ENCODE results near the gene MTCP1.

The MTCP1 gene, protein sequence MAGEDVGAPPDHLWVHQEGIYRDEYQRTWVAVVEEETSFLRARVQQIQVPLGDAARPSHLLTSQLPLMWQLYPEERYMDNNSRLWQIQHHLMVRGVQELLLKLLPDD

DNA sequence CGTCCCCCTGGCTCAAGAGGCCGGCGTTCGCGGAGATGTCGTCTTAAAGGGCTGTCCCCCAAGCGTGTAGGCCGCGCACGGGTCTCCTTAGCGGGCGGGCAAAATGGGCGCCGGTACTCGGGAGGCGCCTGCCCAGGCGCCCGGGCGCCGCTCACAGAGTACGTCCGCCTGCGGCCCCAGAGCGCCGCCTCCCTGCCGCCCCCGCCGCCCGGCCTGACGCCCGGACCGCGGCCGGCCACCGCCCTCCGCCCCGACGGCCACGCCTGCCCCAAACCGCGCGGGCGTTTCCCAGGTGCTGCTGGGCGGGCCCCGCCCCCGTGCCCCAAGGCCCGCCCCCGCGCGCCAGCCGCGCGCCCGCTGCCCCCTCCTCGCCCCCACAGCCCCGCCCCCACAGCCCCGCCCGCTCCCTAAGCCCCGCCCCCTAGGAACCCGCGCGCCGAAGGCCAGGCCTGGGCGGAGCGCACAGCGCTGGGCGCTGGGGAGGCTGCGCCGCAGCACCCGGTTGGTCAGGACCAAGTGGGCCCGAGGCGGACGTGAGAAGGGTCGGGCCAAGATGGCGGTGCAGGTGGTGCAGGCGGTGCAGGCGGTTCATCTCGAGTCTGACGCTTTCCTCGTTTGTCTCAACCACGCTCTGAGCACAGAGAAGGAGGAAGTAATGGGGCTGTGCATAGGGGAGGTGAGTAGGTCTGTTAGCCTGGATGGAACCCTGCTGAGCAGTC, at the start of gene MTCP1, which contains the start of the genes BRCC3 and CMC4:
Gene MTCP1 (minus strand): TSS at position 162 of the 719 bp plus-strand sequence. CDS start 5,126 bp downstream, outside the sequence.
Gene BRCC3 (plus strand): TSS at position 534 of the 719 bp plus-strand sequence. CDS start 20 bp downstream, at position 554.
Gene CMC4 (minus strand): TSS at position 162 of the 719 bp plus-strand sequence. CDS start 7,113 bp downstream, outside the sequence.
- peak; percentile 44 for DNase-seq (ENCODE audit: low read depth, low spot score)

DNA sequence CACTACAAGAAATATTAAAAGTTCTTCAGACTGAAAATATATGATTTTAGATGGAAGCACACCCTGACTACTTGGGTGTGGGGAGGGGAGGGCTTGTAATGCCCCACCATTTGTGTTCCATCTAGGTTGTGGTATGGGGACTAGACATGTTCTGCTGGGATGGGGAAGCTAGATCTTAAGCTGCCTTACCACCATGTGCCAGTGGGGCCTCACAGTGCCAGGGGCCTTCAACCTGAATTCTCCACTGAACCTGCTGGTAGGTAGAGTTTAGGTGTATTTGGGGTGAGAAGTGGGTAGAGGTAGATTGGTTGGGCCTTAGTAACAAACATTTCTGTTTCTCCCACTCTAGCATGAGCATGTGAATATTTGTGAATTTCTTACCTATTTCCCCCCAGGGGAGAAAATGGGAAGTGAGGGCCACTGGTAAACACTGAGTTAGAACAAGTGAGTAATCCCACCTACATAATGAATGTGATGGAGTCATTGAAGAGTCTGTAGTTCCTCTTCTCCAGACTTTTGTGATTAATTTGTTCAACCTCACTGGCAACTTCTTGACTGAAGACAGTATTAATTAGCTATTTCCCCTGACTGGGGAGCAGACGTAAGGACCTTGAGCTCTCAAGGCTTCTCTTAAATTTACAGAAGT, 44.4 kb upstream of the MTCP1 start:
- DNase-seq (ENCODE audit: low read depth, low spot score) = no peak

DNA sequence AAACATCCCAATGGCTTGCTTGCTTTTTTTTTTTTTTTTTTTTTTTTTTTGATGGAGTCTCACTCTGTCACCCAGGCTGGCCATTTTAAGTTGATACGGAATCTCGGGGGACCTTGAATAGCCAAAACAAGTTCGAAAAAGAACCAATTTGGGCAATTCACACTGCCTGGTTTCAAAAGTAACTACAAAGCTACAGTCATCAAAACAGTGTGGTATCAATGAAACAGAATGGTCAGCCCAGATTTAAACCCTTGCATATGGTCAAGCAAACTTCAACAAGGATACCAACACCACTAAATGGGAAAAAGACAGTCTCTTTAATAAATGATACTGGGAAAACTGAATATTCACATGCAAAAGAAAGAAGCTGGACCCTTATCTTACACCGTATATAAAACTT, 42.2 kb upstream of the MTCP1 start:
- no peak for DNase-seq (ENCODE audit: low read depth, low spot score)

DNA sequence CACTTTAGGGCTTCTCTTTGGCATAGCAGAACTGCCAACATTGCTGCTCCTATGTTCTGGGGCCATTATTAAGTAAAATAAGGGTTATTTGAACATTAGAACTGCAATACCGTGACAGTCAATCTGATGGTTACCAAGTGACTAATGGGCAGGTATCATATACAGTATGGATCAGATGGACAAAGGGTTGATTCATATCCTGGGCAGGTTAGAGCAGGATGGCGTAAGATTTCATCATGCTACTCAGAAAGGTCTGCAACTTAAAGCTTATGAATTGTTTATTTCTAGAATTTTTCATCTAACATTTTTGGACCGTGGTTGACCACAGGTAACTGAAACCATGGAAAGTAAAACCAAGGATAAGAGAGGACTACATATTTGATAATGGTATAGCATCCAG, 41.2 kb upstream of the MTCP1 start:
- no peak for DNase-seq (ENCODE audit: low read depth, low spot score)

DNA sequence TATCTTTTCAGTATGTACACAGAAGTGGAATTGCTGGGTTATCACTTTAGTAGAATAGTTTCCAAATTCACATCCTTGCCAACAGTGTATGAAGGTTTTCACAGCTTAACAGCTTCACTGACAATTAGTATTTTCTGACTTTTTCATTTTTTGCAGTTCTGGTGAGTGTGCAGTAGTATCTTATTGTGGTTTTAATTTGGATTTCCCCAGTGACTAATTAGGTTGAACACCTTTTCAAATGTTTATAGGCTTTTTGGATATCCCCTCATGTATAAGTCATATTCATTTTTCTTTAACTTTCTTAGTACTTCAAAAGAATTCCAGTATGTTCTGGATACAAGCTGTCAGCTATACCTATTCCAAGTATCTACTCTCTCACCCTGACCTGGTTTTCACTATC, 37.5 kb upstream of the MTCP1 start:
- no peak for DNase-seq (ENCODE audit: low read depth, low spot score)

DNA sequence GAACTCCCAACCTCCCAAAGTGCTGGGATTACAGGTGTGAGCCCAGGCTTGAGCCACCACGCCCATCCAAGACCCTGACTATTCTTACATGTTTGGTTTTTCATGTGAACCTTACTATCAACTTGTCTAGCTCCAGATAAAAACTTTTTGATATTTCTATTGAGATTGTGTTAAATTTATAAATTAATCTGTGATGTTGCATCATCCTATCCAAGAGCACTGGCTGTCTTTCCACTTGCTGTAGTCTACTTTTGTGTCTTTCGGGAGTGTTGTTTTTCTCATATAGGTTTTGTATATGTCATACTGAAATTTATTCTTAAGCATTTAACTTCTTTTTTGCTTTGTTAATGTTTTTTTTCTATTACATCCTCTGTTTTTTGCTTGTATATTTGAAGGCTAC, 35.0 kb upstream of the MTCP1 start:
- DNase-seq (ENCODE audit: low read depth, low spot score) = no peak

DNA sequence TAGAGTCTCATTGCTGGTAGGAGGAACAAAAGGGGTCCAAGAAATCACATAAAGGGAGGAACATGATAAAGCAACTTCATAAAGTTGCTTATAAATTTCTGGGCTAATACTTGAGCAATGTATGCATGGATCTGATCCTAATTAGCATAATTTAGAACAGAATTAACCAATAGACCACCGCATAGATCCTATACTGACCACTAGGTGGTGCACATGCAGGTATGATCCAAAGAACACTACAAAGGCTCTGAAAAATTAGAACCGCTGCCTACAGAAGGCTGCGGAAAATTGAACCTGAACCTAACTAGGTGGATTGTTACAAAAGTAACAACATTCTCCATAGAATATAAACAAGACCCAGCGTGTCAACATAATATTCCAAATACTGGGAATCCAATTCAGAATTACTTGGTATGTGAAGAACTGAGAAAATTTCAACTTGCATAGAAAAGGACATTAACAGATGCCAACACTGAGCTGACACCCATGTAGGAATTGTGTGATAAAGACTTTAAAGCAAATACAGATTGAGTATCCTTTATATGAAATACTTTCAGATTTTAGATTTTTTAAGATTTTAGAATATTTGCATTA, 23.6 kb upstream of the MTCP1 start:
- peak; percentile 9 for DNase-seq (ENCODE audit: low read depth, low spot score)

DNA sequence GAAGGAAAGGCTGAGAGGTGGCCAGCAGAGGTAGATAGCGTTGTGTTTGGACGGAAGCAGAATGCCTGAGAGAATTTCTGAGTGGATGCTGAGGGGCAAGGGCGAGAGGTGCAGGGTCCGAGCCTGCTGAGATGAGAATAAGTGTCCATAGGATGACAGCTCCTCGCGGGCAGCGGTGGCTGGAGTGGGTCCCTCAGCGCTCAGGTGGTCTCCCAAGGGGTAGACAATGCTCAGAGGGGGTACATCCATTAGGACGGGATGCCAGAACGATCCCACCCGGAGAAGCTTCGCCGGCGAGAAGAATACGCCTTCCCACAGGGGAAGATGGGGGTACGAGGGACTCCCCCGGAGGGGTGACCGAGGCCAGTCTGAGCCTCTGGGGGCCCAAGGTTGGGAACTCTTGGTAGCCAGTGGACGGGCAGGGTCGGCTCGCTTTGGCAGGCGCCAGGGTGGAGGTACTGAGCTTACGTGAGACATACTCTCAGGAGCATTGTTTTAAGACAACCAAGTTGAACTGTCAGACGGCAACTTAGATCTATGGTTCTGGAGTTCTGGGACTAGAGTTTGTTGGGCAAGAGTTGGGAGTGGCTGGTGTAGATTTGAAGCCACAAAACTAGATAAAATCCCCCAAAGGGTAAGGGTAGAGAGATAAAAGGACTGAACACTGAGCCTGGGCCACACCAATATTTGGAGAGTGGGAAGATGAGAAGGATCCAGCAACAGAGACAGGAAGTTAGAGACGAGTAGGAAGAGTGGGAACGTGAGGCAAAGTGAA, 16.2 kb upstream of the MTCP1 start:
- DNase-seq (ENCODE audit: low read depth, low spot score) = no peak

DNA sequence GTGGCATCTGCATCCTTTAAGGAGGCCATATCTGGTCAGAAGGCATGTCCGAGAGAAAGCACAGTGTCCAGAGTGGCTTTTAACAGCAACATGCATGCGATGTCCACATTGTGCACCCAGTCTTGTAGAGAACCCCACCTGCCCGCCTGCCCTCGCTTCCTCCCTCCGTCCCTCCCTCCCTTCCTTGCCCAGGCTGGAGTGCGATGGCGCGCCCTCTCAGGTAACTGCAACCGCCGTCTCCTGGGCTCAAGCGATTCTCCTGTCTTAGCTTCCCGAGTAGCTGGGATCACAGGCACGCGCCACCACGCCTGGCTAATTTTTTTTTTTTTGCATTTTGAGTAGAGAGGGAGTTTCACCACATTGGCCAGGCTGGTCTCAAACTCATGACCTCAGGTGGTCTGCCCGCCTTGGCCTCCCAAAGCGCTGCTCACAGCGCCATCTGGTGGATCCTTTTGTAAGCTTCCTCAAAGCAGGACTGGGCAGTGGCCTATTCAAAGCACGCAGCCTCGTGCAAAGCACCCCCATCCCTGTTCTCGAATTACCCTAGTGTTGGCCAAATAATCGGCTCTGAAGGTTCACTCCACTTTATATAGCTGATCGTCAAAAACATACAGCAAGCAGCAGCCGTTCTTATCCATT, 15.4 kb upstream of the MTCP1 start:
- peak; percentile 14 for DNase-seq (ENCODE audit: low read depth, low spot score)

DNA sequence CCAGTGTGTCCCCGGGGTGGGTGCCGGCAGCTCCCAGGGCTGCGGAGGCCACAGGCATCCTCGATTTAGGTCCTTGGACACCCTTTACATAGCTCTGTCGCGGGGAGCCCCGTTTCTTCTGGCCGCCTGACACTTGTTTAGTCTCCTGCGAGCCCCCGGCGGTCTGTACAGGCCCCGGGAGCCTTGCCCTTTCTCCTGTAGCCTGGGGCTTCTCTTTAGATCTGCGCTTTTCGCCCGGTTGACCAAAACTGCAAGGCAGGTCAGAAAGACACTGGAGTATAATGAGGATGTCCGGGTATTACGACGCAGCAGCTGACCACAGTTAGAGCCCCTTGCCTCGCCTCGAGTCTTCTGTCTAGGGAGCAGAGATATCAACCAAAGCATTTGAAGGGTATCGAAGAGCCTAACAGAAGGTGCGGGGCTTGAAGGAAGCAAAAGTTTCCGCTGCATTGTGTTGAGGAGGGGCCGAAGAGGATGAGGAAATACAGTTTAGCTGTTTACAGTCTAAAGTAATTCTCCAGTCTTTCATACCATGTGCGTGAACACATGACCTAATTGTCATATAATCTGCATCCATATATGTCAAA, 851 bp upstream of the MTCP1 start:
- DNase-seq (ENCODE audit: low read depth, low spot score) = no peak

DNA sequence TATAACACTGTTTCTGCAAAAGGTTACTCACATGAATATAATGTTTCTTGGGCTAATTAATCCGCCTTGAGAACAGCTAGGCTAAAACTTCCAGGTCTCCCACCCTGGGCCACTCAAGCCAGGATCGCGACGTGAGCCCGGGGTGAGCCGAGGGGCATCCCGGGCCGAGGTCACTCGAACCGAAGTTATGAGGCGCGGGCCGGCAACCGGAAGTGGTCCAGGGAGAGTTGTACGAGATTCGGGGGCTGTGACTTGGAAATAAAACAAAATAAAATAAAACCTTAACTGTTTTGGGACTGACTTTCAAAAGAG, 317 bp downstream of the MTCP1 start:
- no peak for DNase-seq (ENCODE audit: low read depth, low spot score)

DNA sequence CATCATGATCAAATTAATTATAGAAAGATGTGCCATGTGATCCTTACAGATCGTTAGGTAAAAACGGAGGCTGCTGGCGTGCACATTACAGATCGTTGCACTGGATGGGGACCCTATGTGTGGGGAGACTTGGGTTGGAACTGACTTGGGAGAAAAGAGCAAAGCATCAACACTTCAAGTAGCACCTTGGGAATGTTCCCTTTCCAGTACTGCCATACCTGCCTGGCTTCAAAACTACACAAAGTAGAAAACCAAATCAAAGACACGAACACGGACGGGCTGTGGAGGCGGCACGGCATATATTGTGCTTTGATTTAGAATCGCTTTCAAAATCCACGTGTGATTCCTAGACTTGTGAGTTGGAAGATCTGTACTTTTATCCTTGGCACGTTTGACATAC, 898 bp downstream of the MTCP1 start:
- no peak for DNase-seq (ENCODE audit: low read depth, low spot score)

DNA sequence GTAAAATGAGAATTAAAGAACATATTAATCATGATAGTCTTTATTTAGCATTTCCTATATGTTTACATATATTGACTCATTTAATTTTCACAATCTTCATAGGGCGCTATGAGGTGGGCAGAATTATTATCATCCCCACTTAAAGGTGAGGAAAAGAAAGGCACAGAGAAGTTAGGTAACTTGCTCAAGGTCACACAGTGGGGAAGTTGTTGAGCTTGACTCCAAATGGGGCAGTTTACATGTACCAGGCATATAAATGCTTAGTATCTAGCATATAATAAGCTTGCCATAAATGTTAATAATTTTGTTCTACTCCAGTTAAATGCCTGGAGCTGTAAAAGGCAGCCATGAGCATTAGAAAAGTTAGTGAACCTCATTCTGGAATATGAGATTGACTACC, 1.5 kb downstream of the MTCP1 start:
- DNase-seq (ENCODE audit: low read depth, low spot score) = no peak

DNA sequence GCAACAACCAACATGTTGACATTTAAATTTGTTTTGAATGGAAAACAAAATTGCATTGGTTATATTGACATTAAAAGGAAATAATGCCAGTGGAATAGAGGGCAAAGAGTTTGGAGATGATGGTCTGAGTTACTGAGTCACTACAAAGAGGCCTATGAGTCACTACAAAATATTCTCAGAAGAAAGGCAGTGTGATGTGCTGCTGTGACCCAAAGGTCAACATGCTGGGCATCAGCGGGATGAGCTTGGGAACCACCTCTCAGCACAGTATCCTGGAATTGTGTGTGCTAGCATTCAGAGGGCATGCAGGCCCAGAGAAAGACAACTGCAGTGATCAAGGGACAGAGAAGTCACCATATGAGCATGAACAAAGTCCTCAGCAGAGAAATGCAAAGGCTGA, 2.8 kb downstream of the MTCP1 start:
- no peak for DNase-seq (ENCODE audit: low read depth, low spot score)

DNA sequence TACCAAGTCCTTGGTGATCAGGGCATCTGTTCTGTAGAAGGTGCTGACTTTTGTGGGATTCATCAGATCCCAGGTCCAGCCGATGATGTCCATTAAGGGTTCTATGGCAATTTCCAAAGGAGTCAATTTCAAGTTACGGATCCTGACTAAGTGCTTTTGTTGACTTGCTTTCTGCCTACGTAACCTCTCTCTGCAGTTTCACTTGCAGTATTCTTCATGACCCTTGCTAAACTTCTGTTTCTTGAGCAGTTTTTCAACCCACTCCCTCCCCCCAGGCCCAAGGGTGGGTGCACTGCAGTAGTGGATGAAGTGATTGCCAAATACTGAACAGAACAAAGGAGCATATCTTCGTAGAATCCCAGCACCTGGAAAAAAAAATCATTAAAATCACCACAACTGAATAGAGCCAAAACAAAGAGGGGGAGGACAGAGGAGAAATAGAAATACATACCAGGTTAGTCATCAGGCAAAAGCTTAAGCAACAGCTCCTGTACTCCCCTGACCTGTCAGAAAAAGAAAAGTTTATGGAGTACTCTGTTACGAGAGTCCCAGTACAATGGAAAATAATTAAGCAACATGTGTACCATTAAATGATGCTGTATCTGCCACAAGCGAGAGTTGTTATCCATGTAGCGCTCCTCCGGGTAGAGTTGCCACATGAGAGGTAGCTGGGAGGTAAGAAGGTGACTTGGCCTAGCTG, 5.8 kb downstream of the MTCP1 start:
- no peak for DNase-seq (ENCODE audit: low read depth, low spot score)

DNA sequence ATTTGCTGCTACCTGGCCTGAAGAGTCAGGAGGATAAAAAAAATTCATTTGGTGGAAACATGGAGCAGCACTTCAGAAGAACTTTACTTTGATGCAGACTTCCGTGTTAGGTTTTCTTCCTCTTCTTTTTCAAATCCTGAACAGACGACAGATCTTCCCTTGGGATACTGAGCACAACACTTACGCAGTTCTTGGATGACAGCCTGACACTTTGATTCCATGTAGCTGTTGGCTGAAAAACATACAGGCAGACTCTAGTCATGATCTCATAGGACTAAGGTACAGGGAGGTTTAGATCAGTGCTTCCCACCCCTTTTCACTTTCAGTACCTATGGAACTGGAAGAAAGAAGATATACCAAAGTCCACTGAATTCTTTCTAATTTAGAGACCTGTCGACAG, 9.2 kb downstream of the MTCP1 start:
- no peak for DNase-seq (ENCODE audit: low read depth, low spot score)

DNA sequence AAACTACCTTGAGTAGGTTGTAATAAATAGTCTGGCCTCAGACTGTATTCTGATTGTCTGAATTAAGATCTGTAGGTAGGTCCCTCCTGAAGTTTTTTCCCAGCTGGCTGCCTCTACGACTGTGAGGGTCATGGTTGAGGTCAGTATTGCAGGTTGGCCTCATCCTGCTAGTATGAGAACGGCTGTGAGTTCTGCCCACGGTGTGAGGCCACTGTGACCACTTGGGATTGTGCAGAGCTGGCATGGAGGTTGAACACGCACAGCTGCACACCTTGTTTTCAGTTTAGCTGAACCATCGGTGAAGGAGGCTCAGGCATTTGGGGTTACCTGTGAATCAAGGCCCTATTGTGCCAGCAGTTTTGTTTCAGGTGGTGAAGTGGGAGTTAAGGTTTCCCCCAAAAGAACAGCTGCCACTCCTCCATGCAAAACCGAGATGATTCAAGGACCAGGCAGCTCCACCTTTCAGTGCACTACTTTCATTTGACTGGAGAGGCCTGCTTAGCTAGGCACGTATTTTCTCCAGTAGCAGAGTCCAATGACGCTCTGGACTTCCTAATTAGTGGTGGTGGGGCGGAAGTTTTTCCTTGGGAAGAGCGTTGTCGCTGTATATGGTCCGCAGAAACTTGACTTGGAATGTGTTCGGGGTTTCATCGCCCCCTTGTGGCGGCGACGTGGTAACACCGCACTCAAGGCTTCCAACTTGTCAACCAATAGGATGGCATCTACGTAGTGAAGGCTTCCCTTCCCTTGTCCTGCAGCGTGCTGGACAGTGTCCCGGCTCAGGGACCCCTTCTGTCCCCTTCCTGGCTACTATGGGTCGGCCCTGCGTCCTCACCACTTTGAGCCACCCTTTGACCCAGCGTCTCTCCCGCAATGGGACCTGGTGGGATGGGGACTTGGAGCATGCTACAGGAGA, 13.8 kb downstream of the MTCP1 start:
- DNase-seq (ENCODE audit: low read depth, low spot score) = peak; percentile 11

DNA sequence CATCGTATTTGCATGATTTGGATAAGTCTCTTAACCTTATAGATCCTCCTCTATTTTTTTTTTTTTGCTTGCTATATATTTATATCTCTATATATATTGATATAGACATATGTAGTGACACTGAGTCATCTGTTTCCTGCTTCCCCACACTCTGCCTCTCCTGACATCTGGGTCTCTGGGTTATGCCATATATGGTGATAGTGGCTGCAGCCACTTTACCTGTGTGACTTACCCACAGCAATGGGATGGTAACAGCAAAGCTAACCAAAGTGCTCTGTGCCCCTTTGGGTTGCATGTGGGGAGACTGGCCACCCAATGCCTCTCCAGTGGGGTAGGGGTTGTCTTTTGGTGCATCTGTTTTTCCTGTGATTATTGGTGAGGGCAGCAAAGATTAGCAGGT, 14.5 kb downstream of the MTCP1 start:
- DNase-seq (ENCODE audit: low read depth, low spot score) = no peak

DNA sequence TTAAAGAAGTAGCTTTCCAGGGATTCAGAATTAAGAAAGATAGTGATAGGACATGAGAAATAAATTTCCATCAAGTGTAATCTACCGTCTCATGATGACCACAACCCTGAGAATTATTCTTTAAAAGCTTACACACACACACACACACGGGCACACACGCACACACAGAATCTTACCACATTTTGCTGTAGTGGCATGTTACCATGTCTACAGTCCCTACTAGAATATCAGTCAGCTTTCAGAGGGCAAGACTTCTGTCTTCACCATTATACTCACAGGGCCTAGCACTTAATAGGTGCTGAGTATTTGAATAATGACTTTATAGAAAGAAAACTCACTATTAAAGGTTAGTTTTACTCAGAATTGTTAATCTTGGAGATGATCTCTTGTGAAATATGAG, 15.4 kb downstream of the MTCP1 start:
- no peak for DNase-seq (ENCODE audit: low read depth, low spot score)

Measured in activated CD4-positive, CD25-positive, alpha-beta regulatory T cell treated with anti-CD3 and anti-CD28 coated beads, Interleukin-2, amount 50 U/mL, for 16 hours (primary cell).